ENCODE measurements around the gene ARSD.

Gene ARSD

GRCh38 chrX:2889045-2889605 is 40.0 kb downstream of the ARSD start:
- Histone ChIP-seq H3K4me3 (ENCODE audit: low read depth in 1 of 2, low read length in 2 of 2) (peak overlapping the region in 1 of 2 experiments; percentile 46; a peak in 2 of 4 replicates), H3K4me2 (ENCODE audit: insufficient read depth, low read length) (peak overlapping the region; percentile 56), H3K9ac (ENCODE audit: low read depth, low read length) (0 out of 2 replicates have a peak overlapping the region, but pooled peaks have one; percentile 12), H3K36me3 (ENCODE audit: insufficient read depth, low read length) (no peaks in the 10 kb centered on the region), H2AFZ (ENCODE audit: low read depth, low read length) (peak overlapping the region; percentile 70), H3K79me2 (ENCODE audit: insufficient read depth, low read length) (no peaks in the 10 kb centered on the region), H3K27ac (ENCODE audit: low read length) (no peak overlapping the region), H3K27me3 (ENCODE audit: insufficient read depth, low read length, poor library complexity) (no peaks in the 10 kb centered on the region), H3K9me3 (ENCODE audit: insufficient read depth, low read length, severe bottlenecking) (no peaks in the 10 kb centered on the region), H4K20me1 (ENCODE audit: insufficient read depth, low read length) (no peaks in the 10 kb centered on the region), H3K4me1 (ENCODE audit: insufficient read depth, low read length) (peaks cover 8% of the 10 kb centered on the region; the same call in 1 of the 2 replicates)
- no peak for TF ChIP-seq CTCF (IDR thresholded peaks at IDR 0.05; ENCODE audit: borderline replicate concordance, extremely low read depth, low read length, poor library complexity, severe bottlenecking)
- TF ChIP-seq EZH2 (IDR thresholded peaks at IDR 0.05; ENCODE audit: borderline replicate concordance, low read depth, low read length, severe bottlenecking) = no peak
- ATAC-seq (ENCODE audit: insufficient read depth, low read depth) (no peak), DNase-seq (no peak)

GRCh38 chrX:2888309-2888708 is 40.8 kb downstream of the ARSD start:
- Histone ChIP-seq H3K9me3 (ENCODE audit: insufficient read depth, low read length, severe bottlenecking) (no peaks in the 10 kb centered on the region), H3K9ac (ENCODE audit: low read depth, low read length) (no peak overlapping the region), H3K27me3 (ENCODE audit: insufficient read depth, low read length, poor library complexity) (no peaks in the 10 kb centered on the region), H3K36me3 (ENCODE audit: insufficient read depth, low read length) (no peaks in the 10 kb centered on the region), H3K27ac (ENCODE audit: low read length) (no peak overlapping the region), H3K79me2 (ENCODE audit: insufficient read depth, low read length) (no peaks in the 10 kb centered on the region), H3K4me1 (ENCODE audit: insufficient read depth, low read length) (peaks cover 8% of the 10 kb centered on the region; the same call in 1 of the 2 replicates), H3K4me2 (ENCODE audit: insufficient read depth, low read length) (no peak overlapping the region), H4K20me1 (ENCODE audit: insufficient read depth, low read length) (no peaks in the 10 kb centered on the region), H2AFZ (ENCODE audit: low read depth, low read length) (no peak overlapping the region), H3K4me3 (ENCODE audit: low read depth in 1 of 2, low read length in 2 of 2) (no peak overlapping the region)
- TF ChIP-seq EZH2 (IDR thresholded peaks at IDR 0.05; ENCODE audit: borderline replicate concordance, low read depth, low read length, severe bottlenecking) (no peak), CTCF (IDR thresholded peaks at IDR 0.05; ENCODE audit: borderline replicate concordance, extremely low read depth, low read length, poor library complexity, severe bottlenecking) (no peak)
- ATAC-seq (ENCODE audit: insufficient read depth, low read depth) (no peak), DNase-seq (no peak)

GRCh38 chrX:2883770-2884169 is 45.4 kb downstream of the ARSD start:
- no peak overlapping the region for H3K27ac ChIP-seq (ENCODE audit: low read length)
- ATAC-seq (ENCODE audit: insufficient read depth, low read depth) = no peak
- H3K79me2 ChIP-seq (ENCODE audit: insufficient read depth, low read length) = no peaks in the 10 kb centered on the region
- H3K9me3 ChIP-seq (ENCODE audit: insufficient read depth, low read length, severe bottlenecking) = no peaks in the 10 kb centered on the region
- H3K4me1 ChIP-seq (ENCODE audit: insufficient read depth, low read length) = no peaks in the 10 kb centered on the region
- no peak for DNase-seq
- H3K27me3 ChIP-seq (ENCODE audit: insufficient read depth, low read length, poor library complexity) = no peaks in the 10 kb centered on the region
- H2AFZ ChIP-seq (ENCODE audit: low read depth, low read length) = no peak overlapping the region
- H3K4me3 ChIP-seq (ENCODE audit: low read depth in 1 of 2, low read length in 2 of 2) = no peak overlapping the region
- H3K9ac ChIP-seq (ENCODE audit: low read depth, low read length) = no peak overlapping the region
- no peak overlapping the region for H3K4me2 ChIP-seq (ENCODE audit: insufficient read depth, low read length)
- no peaks in the 10 kb centered on the region for H3K36me3 ChIP-seq (ENCODE audit: insufficient read depth, low read length)
- TF ChIP-seq EZH2 (IDR thresholded peaks at IDR 0.05; ENCODE audit: borderline replicate concordance, low read depth, low read length, severe bottlenecking) (no peak), CTCF (IDR thresholded peaks at IDR 0.05; ENCODE audit: borderline replicate concordance, extremely low read depth, low read length, poor library complexity, severe bottlenecking) (no peak)
- H4K20me1 ChIP-seq (ENCODE audit: insufficient read depth, low read length) = no peaks in the 10 kb centered on the region

Data from DND-41 (cell line).